Activated CD8-positive, alpha-beta memory T cell treated with anti-CD3 and anti-CD28 coated beads for 4 hours (primary cell): Measurements from ENCODE around the gene OXT.

Experiments
- DNase-seq, 2 donors: peaks; one replicate each; pipeline ENCODE4 v3.0.0-alpha.2; 2020; ENCODE audit warnings: low read depth in 2 of 2

OXT gene

GRCh38 chr20:3109350-3110302 lies 38.2 kb downstream of the OXT start:
- no peak for DNase-seq

- no peak for DNase-seq
Observed at GRCh38 chr20:3111507-3111906, 40.1 kb downstream of the OXT start.

- no peak for DNase-seq
Observed at GRCh38 chr20:3111995-3112394, 40.6 kb downstream of the OXT start.

GRCh38 chr20:3115190-3116107 lies 44.0 kb downstream of the OXT start:
- no peak for DNase-seq

GRCh38 chr20:3116341-3116740 lies 44.9 kb downstream of the OXT start:
- no peak for DNase-seq

- peak in 1 of 2 donors; percentile 20 for DNase-seq
Observed at GRCh38 chr20:3117839-3118379, 46.5 kb downstream of the OXT start.

- no peak for DNase-seq
Observed at GRCh38 chr20:3119044-3119443, 47.6 kb downstream of the OXT start.

- no peak for DNase-seq
Observed at GRCh38 chr20:3121271-3121911, 50.0 kb downstream of the OXT start.
